ENCODE results near the gene OR4M1. TPM values are rescaled to one million over a fixed set of nuclear protein-coding genes. Genes with fewer than 3 reads are reported as not detected.
"Not testable (repeated sequence)": the region's sequence is repeated elsewhere in the genome, so short reads cannot be mapped to it uniquely, and the experiment has no call there.

Gene OR4M1, protein sequence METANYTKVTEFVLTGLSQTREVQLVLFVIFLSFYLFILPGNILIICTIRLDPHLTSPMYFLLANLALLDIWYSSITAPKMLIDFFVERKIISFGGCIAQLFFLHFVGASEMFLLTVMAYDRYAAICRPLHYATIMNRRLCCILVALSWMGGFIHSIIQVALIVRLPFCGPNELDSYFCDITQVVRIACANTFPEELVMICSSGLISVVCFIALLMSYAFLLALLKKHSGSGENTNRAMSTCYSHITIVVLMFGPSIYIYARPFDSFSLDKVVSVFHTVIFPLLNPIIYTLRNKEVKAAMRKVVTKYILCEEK
- total RNA-seq = not detected

DNA sequence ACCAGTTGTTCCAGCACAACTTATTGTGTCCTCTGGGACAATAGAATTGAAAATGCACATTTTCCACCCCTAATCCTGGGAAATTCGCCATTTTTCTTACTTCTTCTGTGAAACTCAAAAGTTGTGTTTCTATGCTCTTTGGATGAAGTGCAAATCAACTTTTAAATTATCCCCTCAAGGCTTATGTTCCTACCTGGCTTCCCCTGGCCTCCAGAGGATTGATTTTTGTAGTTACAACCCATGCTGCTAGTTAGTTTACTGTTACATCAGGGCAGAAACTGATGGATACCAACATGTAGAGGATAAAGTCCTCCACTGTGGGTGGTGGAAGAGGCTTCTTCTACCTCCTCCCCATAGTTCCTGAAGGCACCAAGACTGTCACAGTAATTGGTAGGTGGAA, at the start of gene OR4M1:
Gene OR4M1 (plus strand): TSS at position 301 of the 400 bp plus-strand sequence. CDS start 6,819 bp downstream, outside the sequence.
- TF ChIP-seq, protein P1, sequence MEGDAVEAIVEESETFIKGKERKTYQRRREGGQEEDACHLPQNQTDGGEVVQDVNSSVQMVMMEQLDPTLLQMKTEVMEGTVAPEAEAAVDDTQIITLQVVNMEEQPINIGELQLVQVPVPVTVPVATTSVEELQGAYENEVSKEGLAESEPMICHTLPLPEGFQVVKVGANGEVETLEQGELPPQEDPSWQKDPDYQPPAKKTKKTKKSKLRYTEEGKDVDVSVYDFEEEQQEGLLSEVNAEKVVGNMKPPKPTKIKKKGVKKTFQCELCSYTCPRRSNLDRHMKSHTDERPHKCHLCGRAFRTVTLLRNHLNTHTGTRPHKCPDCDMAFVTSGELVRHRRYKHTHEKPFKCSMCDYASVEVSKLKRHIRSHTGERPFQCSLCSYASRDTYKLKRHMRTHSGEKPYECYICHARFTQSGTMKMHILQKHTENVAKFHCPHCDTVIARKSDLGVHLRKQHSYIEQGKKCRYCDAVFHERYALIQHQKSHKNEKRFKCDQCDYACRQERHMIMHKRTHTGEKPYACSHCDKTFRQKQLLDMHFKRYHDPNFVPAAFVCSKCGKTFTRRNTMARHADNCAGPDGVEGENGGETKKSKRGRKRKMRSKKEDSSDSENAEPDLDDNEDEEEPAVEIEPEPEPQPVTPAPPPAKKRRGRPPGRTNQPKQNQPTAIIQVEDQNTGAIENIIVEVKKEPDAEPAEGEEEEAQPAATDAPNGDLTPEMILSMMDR (IDR thresholded peaks at IDR 0.05; ENCODE audit: low read depth) = not testable (repeated sequence)

DNA sequence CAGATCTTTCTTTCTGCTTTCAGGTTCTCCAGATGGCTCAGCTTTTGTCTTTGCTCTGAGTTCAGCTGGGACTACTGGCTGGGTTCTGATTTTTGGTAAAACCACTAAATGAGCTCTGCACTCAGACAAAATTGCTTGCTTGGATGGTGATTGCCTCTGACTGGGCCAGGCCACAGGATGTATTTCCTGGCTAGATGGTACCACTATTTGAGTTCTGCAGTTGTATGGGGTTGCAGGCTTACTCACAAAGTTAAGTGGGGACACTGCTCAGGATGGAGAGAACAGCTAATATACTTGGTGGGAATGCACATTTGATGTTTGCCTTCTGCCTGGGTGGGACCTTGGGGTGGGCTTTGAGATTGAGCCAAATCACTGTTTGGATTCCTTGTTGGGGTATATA, 43.9 kb upstream of the OR4M1 start:
- TF ChIP-seq, protein P1 (IDR thresholded peaks at IDR 0.05; ENCODE audit: low read depth) = no peak

DNA sequence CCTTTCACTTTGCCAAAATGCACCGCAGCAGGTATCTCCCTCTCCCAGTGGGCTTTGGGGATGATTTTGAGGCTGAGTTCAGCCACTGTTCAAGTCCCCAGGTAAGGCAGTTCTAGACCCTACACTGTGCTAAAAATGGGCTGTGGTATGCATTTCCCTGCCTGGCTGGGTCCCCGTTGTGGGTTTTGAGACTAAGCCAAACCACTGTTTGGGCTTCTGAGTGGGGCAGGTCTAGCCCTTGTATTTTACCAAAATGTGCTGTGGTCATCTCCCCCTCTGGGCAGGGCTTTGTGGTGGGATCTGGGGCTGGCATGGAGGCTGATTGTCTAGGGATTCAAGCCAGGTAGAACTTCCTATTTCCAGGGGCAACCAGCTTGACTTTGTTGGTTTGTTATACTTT, 43.5 kb upstream of the OR4M1 start:
- TF ChIP-seq, protein P1 (IDR thresholded peaks at IDR 0.05; ENCODE audit: low read depth) = no peak

DNA sequence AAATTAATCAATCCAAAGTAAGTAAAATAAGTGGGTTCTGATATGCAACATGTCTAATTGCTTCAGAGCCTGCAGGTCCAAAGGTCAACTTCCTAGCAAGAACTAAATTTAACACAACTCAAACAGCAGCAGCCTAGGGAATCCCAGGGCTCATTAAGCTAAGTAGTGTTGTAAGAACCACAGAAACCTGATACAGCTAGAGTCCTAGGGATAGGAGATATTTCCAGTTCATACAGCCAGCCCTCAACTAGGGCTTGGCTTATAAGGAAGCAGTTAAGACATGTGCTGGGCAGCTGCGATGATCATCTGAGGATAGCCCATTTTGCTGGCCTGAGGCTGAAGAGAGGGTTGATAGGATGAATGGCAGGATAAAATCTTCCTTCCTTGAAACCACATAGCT, 30.0 kb upstream of the OR4M1 start, which contains the start of gene OR4Q3:
Gene OR4Q3 (plus strand): TSS at position 316 of the 400 bp plus-strand sequence.
- TF ChIP-seq, protein P1 (IDR thresholded peaks at IDR 0.05; ENCODE audit: low read depth) = no peak

DNA sequence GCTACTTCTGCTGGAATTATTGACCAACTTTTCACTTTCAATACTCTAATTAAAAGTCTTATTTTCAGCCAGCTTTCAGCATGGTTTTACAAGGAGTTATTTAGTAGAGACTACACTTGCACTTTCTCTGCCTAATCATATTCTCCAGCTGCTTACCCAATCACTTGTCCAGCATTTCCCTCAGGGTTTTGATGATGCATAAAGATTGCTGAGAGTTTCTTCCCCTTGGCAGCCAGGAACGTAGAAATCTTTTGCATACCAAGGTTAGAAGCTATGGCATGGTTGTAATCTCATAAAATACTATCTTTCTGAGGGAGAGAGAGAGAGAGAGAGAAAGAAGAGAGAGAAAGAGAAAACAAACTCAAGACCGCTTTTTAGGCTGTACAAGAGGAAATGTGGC, 19.1 kb upstream of the OR4M1 start:
- TF ChIP-seq, protein P1 (IDR thresholded peaks at IDR 0.05; ENCODE audit: low read depth) = no peak

DNA sequence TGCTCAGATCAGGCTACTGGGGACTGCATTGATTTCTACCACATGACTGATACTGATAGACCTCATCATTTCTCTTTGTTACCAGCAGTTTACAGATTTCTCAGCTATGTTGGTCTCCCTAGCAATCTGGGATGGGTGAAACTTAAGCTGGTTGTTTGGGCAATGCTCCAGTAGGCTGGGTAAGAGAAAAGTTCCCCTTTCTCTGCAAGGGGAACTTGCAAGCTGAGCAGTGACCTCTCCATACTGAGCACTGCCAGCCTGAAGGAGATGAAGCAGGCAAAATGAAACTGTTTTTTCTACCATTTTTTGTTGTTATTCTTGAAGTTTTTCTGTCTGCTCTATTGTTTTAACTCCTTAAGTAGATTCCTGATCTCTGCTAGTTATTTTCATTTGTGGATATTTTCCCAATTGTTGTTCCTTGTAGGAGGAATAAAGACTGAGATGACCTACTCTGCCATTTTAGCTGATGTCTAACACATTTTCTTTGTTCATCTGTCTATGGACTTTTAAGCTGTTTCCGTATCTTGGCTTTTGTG, 1.3 kb upstream of the OR4M1 start:
- TF ChIP-seq, protein P1 (IDR thresholded peaks at IDR 0.05; ENCODE audit: low read depth) = no peak

DNA sequence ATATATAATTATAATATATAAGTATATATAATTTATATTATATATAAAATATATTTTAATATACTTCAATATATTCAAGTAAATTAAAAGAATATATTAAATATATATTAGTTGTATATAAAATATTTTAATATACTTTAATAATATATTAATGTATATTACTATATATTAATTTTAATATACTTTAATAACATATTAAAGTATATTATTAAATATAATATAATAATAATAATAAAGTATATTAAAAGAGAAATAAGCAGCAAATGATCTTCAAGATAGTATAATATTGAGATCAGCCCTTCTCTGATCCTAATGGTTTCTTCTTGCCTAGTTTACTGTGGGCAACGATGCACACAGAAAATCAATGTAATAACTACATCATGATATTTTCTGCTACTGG, 2.3 kb downstream of the OR4M1 start:
- TF ChIP-seq, protein P1 (IDR thresholded peaks at IDR 0.05; ENCODE audit: low read depth) = no peak
